SK-N-SH (cell line): Measurements from ENCODE around the gene PDZD2. TPM values are rescaled to one million over a fixed set of nuclear protein-coding genes. Genes with fewer than 3 reads are reported as not detected.
A peak's percentile ranks its signal among the peaks of the same experiment; 100 is the strongest.

Experiments
- CTCF ChIA-PET: fragments of 300-600, 350-600 bp; formaldehyde crosslinking; extraction: SDS; loops from one replicate; lab custom pipeline; 2021; lab: Yijun Ruan, JAX
- POLR2A ChIA-PET: fragments of 350-600 bp; sonication (Branson Sonifier 250); formaldehyde crosslinking; extraction: SDS; loops from one replicate; lab custom pipeline; 2020; ENCODE audit warnings: antibody characterized with exemption, inconsistent platforms; lab: Yijun Ruan, JAX
- DNase-seq: peaks from one replicate; pipeline ENCODE4 v3.0.0; 2012
- H2AFZ ChIP-seq: fragments of 200-600 bp; sonication (generic); 2 replicates; pipeline ENCODE4 v1.8.1; 2016; ENCODE audit warnings: antibody characterized with exemption, mild to moderate bottlenecking, low read depth
- H3F3A ChIP-seq: fragments of 200-600 bp; sonication (generic); replicated peaks from 2 replicates; pipeline ENCODE3; 2016; ENCODE audit warnings: antibody characterized with exemption, mild to moderate bottlenecking; ENCODE audit not compliant: insufficient read depth
- H3K27ac ChIP-seq, 2 experiments: fragments of 200-500 bp in 1 of 2; fragments of 200-600 bp in 1 of 2; sonication (Bioruptor generic) in 1 of 2; sonication (generic), shearing (Covaris generic) in 1 of 2; 2 replicates each; pipeline versions ENCODE4 v1.5.1 to v1.6.1; 2014 to 2016; ENCODE audit warnings: low read depth in 2 of 2, inconsistent platforms in 1 of 2, low read length in 1 of 2, mild to moderate bottlenecking in 1 of 2, mixed read lengths in 1 of 2
- H3K27me3 ChIP-seq: fragments of 200-600 bp; sonication (generic), shearing (Covaris generic); 2 replicates; pipeline ENCODE4 v1.6.1; 2016; ENCODE audit warnings: mixed run types; ENCODE audit not compliant: insufficient read depth
- H3K36me3 ChIP-seq, 2 experiments: fragments of 200-500 bp in 1 of 2; fragments of 200-600 bp in 1 of 2; sonication (Bioruptor generic) in 1 of 2; sonication (generic) in 1 of 2; replicated peaks in 1 of 2; 2 replicates each; pipeline versions ENCODE3 to v1.5.1; 2014 to 2016; ENCODE audit warnings: low read length in 1 of 2, mild to moderate bottlenecking in 1 of 2; ENCODE audit not compliant: insufficient read depth in 2 of 2, control insufficient read depth in 1 of 2
- H3K4me1 ChIP-seq, 2 experiments: fragments of 200-500 bp in 1 of 2; fragments of 200-600 bp in 1 of 2; sonication (Bioruptor generic) in 1 of 2; sonication (generic), shearing (Covaris generic) in 1 of 2; 2 replicates each; pipeline versions ENCODE4 v1.5.1 to v1.6.1; 2014 to 2016; ENCODE audit warnings: low read depth in 1 of 2, low read length in 1 of 2, mixed run types in 1 of 2; ENCODE audit not compliant: insufficient read depth in 2 of 2, control insufficient read depth in 1 of 2
- H3K4me2 ChIP-seq: fragments of 200-600 bp; sonication (generic), shearing (Covaris generic); 2 replicates; pipeline ENCODE4 v1.6.1; 2017; ENCODE audit warnings: mixed run types
- H3K4me3 ChIP-seq, 2 experiments: fragments of 200-500 bp in 1 of 2; fragments of 200-600 bp in 1 of 2; sonication (Bioruptor generic) in 1 of 2; sonication (generic), shearing (Covaris generic) in 1 of 2; 2 replicates each; pipeline versions ENCODE4 v1.5.1 to v1.8.1; 2014 to 2016; ENCODE audit warnings: low read depth in 2 of 2, inconsistent platforms in 1 of 2, low read length in 1 of 2, mild to moderate bottlenecking in 1 of 2, mixed read lengths in 1 of 2, moderate library complexity in 1 of 2
- H3K79me2 ChIP-seq: fragments of 200-600 bp; sonication (generic); 2 replicates; pipeline ENCODE4 v1.8.1; 2017; ENCODE audit warnings: mild to moderate bottlenecking; ENCODE audit not compliant: insufficient read depth
- H3K9ac ChIP-seq: fragments of 200-600 bp; sonication (generic); 2 replicates; pipeline ENCODE4 v1.6.1; 2017; ENCODE audit warnings: mixed run types
- H3K9me2 ChIP-seq: fragments of 200-600 bp; sonication (generic); 2 replicates; pipeline ENCODE4 v1.6.1; 2017; ENCODE audit warnings: mixed run types
- H3K9me3 ChIP-seq: fragments of 200-600 bp; sonication (generic); 2 replicates; pipeline ENCODE4 v1.6.1; 2017; ENCODE audit warnings: mixed run types, mild to moderate bottlenecking, moderate library complexity
- H4K20me1 ChIP-seq: fragments of 200-600 bp; sonication (generic); 2 replicates; pipeline ENCODE4 v1.6.1; 2017; ENCODE audit warnings: mild to moderate bottlenecking, mixed run types; ENCODE audit not compliant: insufficient read depth
- CHD2 ChIP-seq: fragments of 150-350 bp; IDR thresholded peaks from 2 replicates; pipeline ENCODE4 v1.6.1; 2018; ENCODE audit warnings: low read length; ENCODE audit not compliant: partially characterized antibody
- EZH2phosphoT487 ChIP-seq: fragments of 200-600 bp; sonication (generic); IDR thresholded peaks from 2 replicates; pipeline ENCODE4 v1.6.1; 2017; ENCODE audit warnings: low read depth, mixed run types, mild to moderate bottlenecking, antibody characterized with exemption, moderate library complexity, borderline replicate concordance
- FOSL2 ChIP-seq: IDR thresholded peaks from 2 replicates; pipeline ENCODE4 v1.4.0; 2012; ENCODE audit warnings: low read depth, mild to moderate bottlenecking, moderate library complexity, borderline replicate concordance
- GATA2 ChIP-seq: sonication (generic); formaldehyde crosslinking; IDR thresholded peaks from 2 replicates; pipeline ENCODE4 v1.5.0; 2020; ENCODE audit warnings: mild to moderate bottlenecking, missing genetic modification reagents
- JUND ChIP-seq: IDR thresholded peaks from 2 replicates; pipeline ENCODE4 v1.4.0; 2012
- MAX ChIP-seq: IDR thresholded peaks from 2 replicates; pipeline ENCODE4 v1.4.0; 2012; ENCODE audit warnings: low read depth
- MEF2A ChIP-seq: IDR thresholded peaks from 2 replicates; pipeline ENCODE4 v1.4.0; 2012; ENCODE audit warnings: low read depth, borderline replicate concordance
- POLR2AphosphoS5 ChIP-seq: IDR thresholded peaks from 2 replicates; pipeline ENCODE4 v1.6.1; 2012; ENCODE audit warnings: low read depth, low read length
- RAD21 ChIP-seq: IDR thresholded peaks from 2 replicates; pipeline ENCODE4 v1.6.1; 2012; ENCODE audit warnings: mild to moderate bottlenecking, low read length
- SIN3A ChIP-seq: IDR thresholded peaks from 2 replicates; pipeline ENCODE4 v1.6.1; 2012; ENCODE audit warnings: low read depth, mild to moderate bottlenecking, low read length, moderate library complexity, borderline replicate concordance
- SMC3 ChIP-seq: IDR thresholded peaks from 2 replicates; pipeline ENCODE4 v1.6.1; 2012; ENCODE audit warnings: low read depth, low read length, improper control_type of control experiment
- TAF1 ChIP-seq: IDR thresholded peaks from 2 replicates; pipeline ENCODE4 v1.6.1; 2012; ENCODE audit warnings: low read depth, mild to moderate bottlenecking, low read length, moderate library complexity, borderline replicate concordance
- USF2 ChIP-seq: fragments of 150-350 bp; IDR thresholded peaks from 2 replicates; pipeline ENCODE4 v1.6.1; 2017; ENCODE audit warnings: antibody characterized with exemption, low read length, low read depth, borderline replicate concordance
- ZBTB33 ChIP-seq: IDR thresholded peaks from 2 replicates; pipeline ENCODE4 v1.4.0; 2012; ENCODE audit warnings: low read depth, borderline replicate concordance
- WGBS: methylation state at CpG from one replicate; pipeline ENCODE4 v1.1.6; 2017; ENCODE audit warnings: low lambda C conversion rate; 5-methylcytosine and 5-hydroxymethylcytosine counted together
- polyA plus RNA-seq, 3 experiments: library from polyadenylated mRNA; depleted of rRNA; stranded (reverse); fragments of >200 nt; gene quantifications; 2 replicates each; pipeline ENCODE4 v1.2.3, GENCODE V29; 2012

The PDZD2 gene
- polyA plus RNA-seq, 1 of the 3 experiments (the other 2 are of a cell fraction): 0.13 TPM

GRCh38 chr5:31701642-31702299 is 62.8 kb downstream of the PDZD2 start (continued):
- TF ChIP-seq EZH2phosphoT487: no peak
- TF ChIP-seq, all 33 proteins: peak for 9

GRCh38 chr5:31702712-31703111 is 63.8 kb downstream of the PDZD2 start:
- Histone ChIP-seq H3K9ac (no peak overlapping the region), H3K27ac (peak overlapping the region in 1 of 2 experiments; percentile 99; a peak in 2 of 4 replicates), H3F3A (no peaks in the 10 kb centered on the region), H3K4me2 (no peak overlapping the region)
- POLR2A ChIA-PET: interaction anchor here (1.7 kb wide), 1 partner anchor 106 kb away, joined by 5 read pairs; no protein-coding TSS in a partner anchor
- no peak for TF ChIP-seq TAF1
- peak; percentile 10 for TF ChIP-seq CHD2
- TF ChIP-seq, all 33 proteins: peak for 1
- Histone ChIP-seq H3K9me3 (no peaks in the 10 kb centered on the region), H2AFZ (no peak overlapping the region), H3K9me2 (no peaks in the 10 kb centered on the region), H3K27me3 (peaks cover 14% of the 10 kb centered on the region; the same call in 1 of the 2 replicates), H3K36me3 (no peaks in the 10 kb centered on the region), H4K20me1 (no peaks in the 10 kb centered on the region), H3K4me3 (no peak overlapping the region), H3K4me1 (peaks cover 0 to 26% of the 10 kb centered on the region in 2 experiments; a peak in 2 of 4 replicates), H3K79me2 (no peaks in the 10 kb centered on the region)
- CTCF ChIA-PET: interaction anchor here (0.7 to 4.6 kb wide), 5 partner anchors 60 to 374 kb away, joined by 3 to 26 read pairs (median 3); no protein-coding TSS in a partner anchor
- 24% methylated on average over 2 of the region's 2 CpGs for WGBS
- DNase-seq: peak; percentile 40

- ChIA-PET POLR2A (no interaction called here), CTCF (no interaction called here)
- Histone ChIP-seq H3F3A (no peaks in the 10 kb centered on the region), H3K79me2 (no peaks in the 10 kb centered on the region), H3K4me2 (no peak overlapping the region), H3K4me3 (no peak overlapping the region), H4K20me1 (no peaks in the 10 kb centered on the region), H3K9me3 (no peaks in the 10 kb centered on the region), H3K27ac (peak overlapping the region in 1 of 2 experiments; percentile 99; a peak in 2 of 4 replicates), H3K27me3 (peaks cover 14% of the 10 kb centered on the region; the same call in 1 of the 2 replicates), H3K9me2 (no peaks in the 10 kb centered on the region), H2AFZ (no peak overlapping the region), H3K4me1 (peaks cover 0 to 26% of the 10 kb centered on the region in 2 experiments; a peak in 2 of 4 replicates), H3K9ac (no peak overlapping the region), H3K36me3 (no peaks in the 10 kb centered on the region)
- 14% methylated on average over 1 of the region's 1 CpG for WGBS
- no peak for DNase-seq
- no peak for TF ChIP-seq FOSL2
- TF ChIP-seq CHD2: no peak
These were observed 64.8 kb downstream of the PDZD2 start for GRCh38 chr5:31703757-31704156.

- no peaks in the 10 kb centered on the region for H3K79me2 ChIP-seq
- no peak overlapping the region for H3K4me3 ChIP-seq
- ChIA-PET CTCF (no interaction called here), POLR2A (no interaction called here)
- no peak for DNase-seq
- H3K27ac ChIP-seq: no peak overlapping the region
- H3K9me2 ChIP-seq: no peaks in the 10 kb centered on the region
- H3K36me3 ChIP-seq: no peaks in the 10 kb centered on the region
- peaks cover 13% of the 10 kb centered on the region; the same call in 1 of the 2 replicates for H3K27me3 ChIP-seq
- WGBS: 51% methylated on average over 2 of the region's 4 CpGs
- H3F3A ChIP-seq: no peaks in the 10 kb centered on the region
- H3K9ac ChIP-seq: no peak overlapping the region
- no peak overlapping the region for H2AFZ ChIP-seq
- no peak overlapping the region for H3K4me2 ChIP-seq
- no peaks in the 10 kb centered on the region for H4K20me1 ChIP-seq
- no peaks in the 10 kb centered on the region for H3K9me3 ChIP-seq
- peaks cover 0 to 16% of the 10 kb centered on the region in 2 experiments; a peak in 2 of 4 replicates for H3K4me1 ChIP-seq
- TF ChIP-seq POLR2AphosphoS5 (no peak), GATA2 (CRISPR knock-in tag) (no peak), MAX (no peak), RAD21 (no peak), TAF1 (no peak), ZBTB33 (no peak), USF2 (no peak), SIN3A (no peak), EZH2phosphoT487 (no peak), JUND (no peak), MEF2A (no peak), SMC3 (no peak)
These were observed 67.3 kb downstream of the PDZD2 start for GRCh38 chr5:31706186-31706585.
